GM21786 (cell line): ENCODE measurements around the gene GLT8D2.
"Not testable (repeated sequence)": the region's sequence is repeated elsewhere in the genome, so short reads cannot be mapped to it uniquely, and the experiment has no call there.

Source experiments
- ATAC-seq: cut with Tn5 transposase; IDR thresholded peaks from one replicate; pipeline ENCODE4 v1.9.1; 2021; ENCODE audit not compliant: unreplicated experiment

GLT8D2 gene

GRCh38 chr12:104054681-104055346, 4.8 kb upstream of the GLT8D2 start:
- no peak for ATAC-seq

GRCh38 chr12:104050436-104050835, 449 bp upstream of the GLT8D2 start:
- ATAC-seq, result no peak

GRCh38 chr12:104049278-104049902, 597 bp downstream of the GLT8D2 start:
- no peak for ATAC-seq

- ATAC-seq, result no peak
Observed at GRCh38 chr12:104048811-104049210, 1.2 kb downstream of the GLT8D2 start.

GRCh38 chr12:104048162-104048561, 1.8 kb downstream of the GLT8D2 start:
- no peak for ATAC-seq

DNA sequence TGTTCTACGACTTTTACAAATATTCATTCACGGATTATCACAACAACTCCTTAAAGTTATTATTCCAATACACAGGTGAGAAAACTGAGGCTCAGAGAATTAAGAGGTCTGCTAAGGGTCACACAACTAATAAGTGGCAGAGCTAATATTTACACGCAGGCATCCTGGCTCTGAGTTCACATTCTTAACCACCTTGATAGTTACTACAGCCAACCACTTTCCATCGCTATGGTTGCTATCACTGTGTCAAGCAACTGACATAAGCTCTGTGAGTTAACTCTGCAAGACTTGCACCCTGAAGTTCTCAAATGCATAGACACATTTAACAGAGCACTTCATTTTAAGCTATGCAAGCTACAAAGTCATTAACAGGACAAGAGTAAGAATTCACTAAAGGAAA, 3.7 kb downstream of the GLT8D2 start:
- no peak for ATAC-seq

- ATAC-seq, result no peak
Observed at GRCh38 chr12:104044158-104044557, 5.8 kb downstream of the GLT8D2 start.

DNA sequence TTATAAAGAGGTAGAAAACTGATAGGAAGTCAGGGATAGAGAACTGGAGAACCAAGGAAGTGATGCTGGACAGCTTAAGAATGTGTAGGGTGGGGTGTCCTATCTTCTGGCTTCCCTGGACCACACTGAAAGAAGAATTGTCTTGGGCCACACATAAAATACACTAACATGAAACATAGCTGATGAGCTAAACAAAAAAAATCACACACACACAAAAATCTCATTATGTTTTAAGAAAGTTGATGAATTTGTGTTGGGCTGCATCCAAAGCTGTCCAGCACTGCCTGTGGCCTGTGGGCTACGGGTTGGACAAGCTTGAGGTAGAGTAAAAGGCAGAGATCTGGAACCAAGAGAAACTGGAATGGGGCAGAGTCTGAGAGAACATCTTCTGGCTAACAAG, 7.4 kb downstream of the GLT8D2 start:
- ATAC-seq, result no peak

GRCh38 chr12:104039769-104040168, 10.2 kb downstream of the GLT8D2 start:
- not testable (repeated sequence) for ATAC-seq

GRCh38 chr12:104036143-104036542, 13.8 kb downstream of the GLT8D2 start:
- ATAC-seq, result not testable (repeated sequence)

DNA sequence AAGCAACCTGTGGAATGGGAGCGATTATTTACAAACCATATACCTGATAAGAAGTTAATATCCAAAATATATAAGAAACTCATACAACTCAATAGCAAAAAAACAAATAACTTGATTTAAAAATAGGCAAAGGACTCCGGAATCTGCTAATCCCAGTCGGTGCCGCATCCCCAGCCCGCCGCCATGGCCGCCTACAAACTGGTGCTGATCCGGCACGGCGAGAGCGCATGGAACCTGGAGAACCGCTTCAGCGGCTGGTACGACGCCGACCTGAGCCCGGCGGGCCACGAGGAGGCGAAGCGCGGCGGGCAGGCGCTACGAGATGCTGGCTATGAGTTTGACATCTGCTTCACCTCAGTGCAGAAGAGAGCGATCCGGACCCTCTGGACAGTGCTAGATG, 19.4 kb downstream of the GLT8D2 start:
- not testable (repeated sequence) for ATAC-seq

GRCh38 chr12:104026841-104027599, 23.0 kb downstream of the GLT8D2 start:
- no peak for ATAC-seq

DNA sequence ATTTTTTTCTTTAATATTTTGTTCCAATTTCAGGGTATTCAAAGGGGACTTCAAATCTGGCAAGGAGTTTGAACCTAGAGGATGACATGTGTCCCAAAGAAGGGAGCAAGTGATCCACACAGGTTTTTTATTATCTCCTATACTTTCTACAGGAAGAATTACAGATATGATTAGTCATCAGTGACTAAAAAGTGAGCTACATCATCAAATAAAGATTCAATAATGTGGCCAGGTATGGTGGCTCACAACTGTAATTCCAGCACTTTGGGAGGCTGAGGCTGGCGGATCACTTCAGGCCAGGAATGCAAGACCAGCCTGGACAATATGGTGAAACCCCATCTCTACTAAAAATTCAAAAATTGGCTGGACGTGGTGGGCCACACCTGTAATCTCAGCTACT, 24.2 kb downstream of the GLT8D2 start:
- ATAC-seq, result no peak

GRCh38 chr12:104024348-104024747, 25.6 kb downstream of the GLT8D2 start:
- no peak for ATAC-seq

GRCh38 chr12:104023710-104024109, 26.3 kb downstream of the GLT8D2 start:
- no peak for ATAC-seq

- ATAC-seq, result no peak
Observed at GRCh38 chr12:104022786-104023185, 27.2 kb downstream of the GLT8D2 start.

DNA sequence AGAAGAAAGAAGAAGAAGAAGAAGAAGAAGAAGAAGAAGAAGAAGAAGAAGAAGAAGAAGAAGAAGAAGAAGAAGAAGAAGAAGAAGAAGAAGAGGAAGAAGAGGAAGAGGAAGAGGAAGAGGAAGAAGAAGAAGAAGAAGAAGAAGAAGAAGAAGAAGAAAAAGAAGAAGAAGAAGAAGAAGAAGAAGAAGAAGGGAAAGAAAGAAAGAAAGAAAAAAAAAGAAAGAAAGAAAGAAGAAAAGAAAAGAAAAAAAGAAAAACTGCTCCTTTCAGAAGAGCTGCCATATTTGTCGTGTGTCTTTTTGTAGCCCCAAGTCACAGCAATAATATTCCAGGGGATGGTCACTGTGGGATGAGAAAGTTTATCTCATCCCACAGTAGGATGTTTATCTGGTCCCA, 28.1 kb downstream of the GLT8D2 start:
- ATAC-seq, result not testable (repeated sequence)

- no peak for ATAC-seq
Observed at GRCh38 chr12:104012331-104012730, 37.7 kb downstream of the GLT8D2 start.

DNA sequence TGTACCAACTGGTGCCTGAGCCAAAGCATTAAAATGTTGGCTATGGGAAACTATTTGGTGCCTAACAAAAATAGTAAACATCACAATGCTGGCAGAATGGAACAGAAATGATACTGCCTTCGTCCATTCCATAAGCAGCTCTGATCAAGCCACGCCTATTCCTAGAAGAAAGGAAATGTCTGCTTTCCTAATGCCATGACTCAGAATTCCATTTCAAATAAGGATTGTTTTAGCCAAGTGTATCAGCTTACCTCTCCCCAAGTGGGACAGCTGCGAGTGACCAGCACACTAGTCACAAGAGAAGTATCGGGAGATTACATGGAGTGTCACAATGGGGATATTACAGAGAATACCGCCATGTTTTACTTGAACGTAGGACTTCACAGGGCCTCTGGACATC, 38.7 kb downstream of the GLT8D2 start:
- ATAC-seq, result no peak

- ATAC-seq, result no peak
Observed at GRCh38 chr12:104010606-104011169, 39.3 kb downstream of the GLT8D2 start.

DNA sequence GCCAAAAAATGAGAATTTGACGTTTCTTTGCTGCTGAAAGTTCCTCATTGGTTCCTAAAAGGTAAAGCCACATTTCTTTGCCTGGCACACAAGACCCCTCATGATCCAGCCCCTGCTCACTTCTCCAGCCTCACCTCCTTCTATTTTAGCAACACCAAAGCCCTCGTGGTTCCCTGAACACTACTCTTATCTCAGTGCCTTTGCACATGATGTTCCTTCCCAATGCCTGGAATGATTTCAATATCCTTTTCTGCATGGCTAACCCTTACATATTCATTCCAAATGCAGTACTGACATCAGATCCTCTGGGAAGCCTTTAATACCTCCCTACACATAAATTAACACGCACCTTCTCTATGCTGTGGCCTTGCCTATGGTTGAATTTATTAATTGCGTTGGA, 39.9 kb downstream of the GLT8D2 start:
- no peak for ATAC-seq

DNA sequence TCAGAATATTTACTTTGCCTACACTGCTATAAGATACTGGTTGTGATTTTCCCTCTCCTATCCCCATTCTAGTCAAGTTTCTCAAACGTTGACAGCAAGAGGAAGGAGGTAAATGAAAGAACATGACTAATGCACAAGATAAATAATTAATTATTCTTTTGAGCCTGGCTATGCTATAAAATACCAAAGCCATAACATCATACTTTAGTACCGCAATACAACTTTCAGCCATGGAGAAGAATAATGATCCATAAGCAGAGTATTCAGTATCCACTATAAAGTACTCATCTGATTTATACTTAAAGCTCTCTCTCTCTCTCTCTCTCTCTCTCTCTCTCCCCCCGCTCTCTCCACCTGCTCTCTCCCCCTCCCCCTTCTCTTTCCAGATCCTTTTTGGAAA, 43.1 kb downstream of the GLT8D2 start:
- ATAC-seq, result no peak
